HuH-7 (cell line): ENCODE results near the gene ELK4.

ENCODE experiments used
- DNase-seq: peaks from one replicate; pipeline ENCODE4 v3.0.0; 2011; ENCODE audit warnings: low spot score

Gene ELK4

GRCh38 chr1:205629751-205630150 is 2.1 kb downstream of the ELK4 start:
- DNase-seq = no peak

- no peak for DNase-seq
These were observed 3.9 kb downstream of the ELK4 start for GRCh38 chr1:205627956-205628355.

GRCh38 chr1:205626216-205626615 is 5.6 kb downstream of the ELK4 start:
- no peak for DNase-seq

- no peak for DNase-seq
These were observed 8.2 kb downstream of the ELK4 start for GRCh38 chr1:205623646-205624045.

- DNase-seq = no peak
These were observed 11.5 kb downstream of the ELK4 start for GRCh38 chr1:205620269-205620668.

GRCh38 chr1:205619376-205619775 is 12.4 kb downstream of the ELK4 start:
- DNase-seq = no peak

- DNase-seq = no peak
These were observed 15.1 kb downstream of the ELK4 start for GRCh38 chr1:205616563-205617293.

- no peak for DNase-seq
These were observed 16.0 kb downstream of the ELK4 start for GRCh38 chr1:205615789-205616188.

GRCh38 chr1:205613854-205614412 is 17.9 kb downstream of the ELK4 start:
- no peak for DNase-seq

GRCh38 chr1:205612556-205612955 is 19.3 kb downstream of the ELK4 start:
- DNase-seq = no peak

- DNase-seq = no peak
These were observed 19.7 kb downstream of the ELK4 start for GRCh38 chr1:205612104-205612503.

- no peak for DNase-seq
These were observed 20.8 kb downstream of the ELK4 start for GRCh38 chr1:205610901-205611466.

GRCh38 chr1:205610036-205610435 is 21.8 kb downstream of the ELK4 start:
- no peak for DNase-seq

- DNase-seq = no peak
These were observed 26.8 kb downstream of the ELK4 start for GRCh38 chr1:205604825-205605505.

GRCh38 chr1:205604059-205604458 is 27.8 kb downstream of the ELK4 start:
- DNase-seq = no peak

GRCh38 chr1:205601205-205601604 is 30.6 kb downstream of the ELK4 start:
- peak; percentile 46 for DNase-seq

- no peak for DNase-seq
These were observed 31.7 kb downstream of the ELK4 start for GRCh38 chr1:205600085-205600484.

GRCh38 chr1:205599669-205600042 is 32.2 kb downstream of the ELK4 start:
- no peak for DNase-seq

- DNase-seq = no peak
These were observed 32.8 kb downstream of the ELK4 start for GRCh38 chr1:205598841-205599668.

GRCh38 chr1:205597691-205598314 is 34.0 kb downstream of the ELK4 start:
- DNase-seq = no peak

GRCh38 chr1:205596876-205597275 is 34.9 kb downstream of the ELK4 start:
- no peak for DNase-seq

GRCh38 chr1:205595861-205596260 is 36.0 kb downstream of the ELK4 start:
- DNase-seq = no peak
